DOHH2 (cell line): ENCODE data around the gene RPL41.

Experiments
- H3F3A ChIP-seq: fragments of 200-600 bp; sonication (generic), shearing (Covaris generic); 2 replicates; pipeline ENCODE4 v1.6.0; 2016; ENCODE audit warnings: antibody characterized with exemption, mild to moderate bottlenecking; ENCODE audit not compliant: control insufficient read depth, insufficient read depth
- H3K27ac ChIP-seq: fragments of 200-600 bp; sonication (generic); 2 replicates; pipeline ENCODE4 v1.5.1; 2014; ENCODE audit warnings: low read depth, mild to moderate bottlenecking, low read length, moderate library complexity
- H3K27me3 ChIP-seq: fragments of 200-600 bp; sonication (generic); 2 replicates; pipeline ENCODE4 v1.6.1; 2014; ENCODE audit warnings: mild to moderate bottlenecking, low read length, mixed read lengths; ENCODE audit not compliant: control insufficient read depth
- H3K36me3 ChIP-seq: fragments of 200-600 bp; sonication (generic); 2 replicates; pipeline ENCODE4 v1.6.1; 2014; ENCODE audit warnings: mild to moderate bottlenecking, low read length, moderate library complexity, mixed read lengths; ENCODE audit not compliant: control insufficient read depth
- H3K4me1 ChIP-seq: fragments of 200-600 bp; sonication (generic); 2 replicates; pipeline ENCODE4 v1.6.1; 2014; ENCODE audit warnings: mild to moderate bottlenecking, low read length, mixed read lengths; ENCODE audit not compliant: control insufficient read depth
- H3K4me2 ChIP-seq: fragments of 200-600 bp; sonication (generic); 2 replicates; pipeline ENCODE4 v1.6.0; 2014; ENCODE audit warnings: mild to moderate bottlenecking, low read length, moderate library complexity
- H3K4me3 ChIP-seq: fragments of 200-600 bp; sonication (generic); 2 replicates; pipeline ENCODE4 v1.5.1; 2014; ENCODE audit warnings: mild to moderate bottlenecking, low read length, mixed read lengths
- H3K79me2 ChIP-seq: fragments of 200-600 bp; sonication (generic); 2 replicates; pipeline ENCODE4 v1.6.1; 2014; ENCODE audit warnings: mild to moderate bottlenecking, low read length, mixed read lengths; ENCODE audit not compliant: control insufficient read depth
- H3K9me2 ChIP-seq: fragments of 200-600 bp; sonication (generic); replicated peaks from 2 replicates; pipeline ENCODE4 v1.6.1; 2014; ENCODE audit warnings: mild to moderate bottlenecking, low read length, mixed read lengths; ENCODE audit not compliant: control insufficient read depth
- H3K9me3 ChIP-seq: fragments of 200-600 bp; sonication (generic); 2 replicates; pipeline ENCODE4 v1.6.1; 2014; ENCODE audit warnings: antibody characterized with exemption, low read length, mixed read lengths; ENCODE audit not compliant: control insufficient read depth, insufficient read depth
- H4K20me1 ChIP-seq: fragments of 200-600 bp; sonication (generic); 2 replicates; pipeline ENCODE4 v1.6.0; 2014; ENCODE audit warnings: low read depth, mild to moderate bottlenecking, antibody characterized with exemption, low read length, moderate library complexity; ENCODE audit not compliant: control insufficient read depth, insufficient read depth
- EZH2phosphoT487 ChIP-seq: fragments of 200-600 bp; sonication (generic); IDR thresholded peaks from 2 replicates; pipeline ENCODE4 v1.6.1; 2017; ENCODE audit warnings: borderline replicate concordance, mild to moderate bottlenecking, antibody characterized with exemption, low read length, moderate library complexity, mixed read lengths
- TF ChIP-seq, protein P1 (sequence below): fragments of 200-600 bp; sonication (generic); IDR thresholded peaks from one replicate; pipeline ENCODE4 v1.5.1; 2014; ENCODE audit warnings: antibody characterized with exemption, mild to moderate bottlenecking, low read depth, low read length; ENCODE audit not compliant: poor library complexity, severe bottlenecking

Gene RPL41

GRCh38 chr12:56150563-56150962 is 34.1 kb downstream of the RPL41 start:
- no peaks in the 10 kb centered on the region for H3K9me2 ChIP-seq
- peaks cover 15% of the 10 kb centered on the region for H3F3A ChIP-seq
- peaks cover 24% of the 10 kb centered on the region for H3K4me1 ChIP-seq
- H3K36me3 ChIP-seq = peaks cover 22% of the 10 kb centered on the region
- no peak overlapping the region for H3K4me3 ChIP-seq
- no peak overlapping the region for H3K27ac ChIP-seq
- H3K9me3 ChIP-seq = no peaks in the 10 kb centered on the region
- no peaks in the 10 kb centered on the region for H3K27me3 ChIP-seq
- no peaks in the 10 kb centered on the region for H4K20me1 ChIP-seq
- no peak for TF ChIP-seq EZH2phosphoT487
- TF ChIP-seq, protein P1, sequence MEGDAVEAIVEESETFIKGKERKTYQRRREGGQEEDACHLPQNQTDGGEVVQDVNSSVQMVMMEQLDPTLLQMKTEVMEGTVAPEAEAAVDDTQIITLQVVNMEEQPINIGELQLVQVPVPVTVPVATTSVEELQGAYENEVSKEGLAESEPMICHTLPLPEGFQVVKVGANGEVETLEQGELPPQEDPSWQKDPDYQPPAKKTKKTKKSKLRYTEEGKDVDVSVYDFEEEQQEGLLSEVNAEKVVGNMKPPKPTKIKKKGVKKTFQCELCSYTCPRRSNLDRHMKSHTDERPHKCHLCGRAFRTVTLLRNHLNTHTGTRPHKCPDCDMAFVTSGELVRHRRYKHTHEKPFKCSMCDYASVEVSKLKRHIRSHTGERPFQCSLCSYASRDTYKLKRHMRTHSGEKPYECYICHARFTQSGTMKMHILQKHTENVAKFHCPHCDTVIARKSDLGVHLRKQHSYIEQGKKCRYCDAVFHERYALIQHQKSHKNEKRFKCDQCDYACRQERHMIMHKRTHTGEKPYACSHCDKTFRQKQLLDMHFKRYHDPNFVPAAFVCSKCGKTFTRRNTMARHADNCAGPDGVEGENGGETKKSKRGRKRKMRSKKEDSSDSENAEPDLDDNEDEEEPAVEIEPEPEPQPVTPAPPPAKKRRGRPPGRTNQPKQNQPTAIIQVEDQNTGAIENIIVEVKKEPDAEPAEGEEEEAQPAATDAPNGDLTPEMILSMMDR = no peak
- H3K4me2 ChIP-seq = no peak overlapping the region
- H3K79me2 ChIP-seq = peaks cover 21% of the 10 kb centered on the region

DNA sequence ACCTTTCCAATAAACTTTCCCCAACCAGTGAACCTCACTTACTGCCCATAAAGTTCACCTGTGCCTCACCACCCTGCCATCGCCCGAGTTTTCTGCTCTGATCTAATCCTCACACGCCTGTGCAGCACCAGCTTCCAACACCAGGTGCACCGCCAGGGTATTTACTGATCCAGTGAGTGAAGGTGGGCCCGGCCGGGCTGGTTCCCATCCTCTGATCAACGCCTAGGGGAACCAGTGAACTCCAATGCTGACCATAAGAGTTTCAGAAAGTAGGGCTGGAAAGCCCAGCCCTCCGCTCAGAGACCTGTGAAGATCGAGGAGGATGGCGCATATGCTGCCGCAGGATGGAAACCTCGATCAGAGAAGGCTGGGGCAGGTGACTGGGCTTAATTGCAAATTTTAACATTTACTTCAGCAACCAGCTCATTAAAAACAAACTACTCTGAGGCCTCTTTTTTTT is 35.3 kb downstream of the RPL41 start:
- H4K20me1 ChIP-seq = no peaks in the 10 kb centered on the region
- H3K27ac ChIP-seq = peak overlapping the region; percentile 85
- peak overlapping the region; percentile 98 for H3K4me2 ChIP-seq
- H3K4me1 ChIP-seq = peaks cover 25% of the 10 kb centered on the region
- peaks cover 23% of the 10 kb centered on the region for H3K79me2 ChIP-seq
- H3K9me2 ChIP-seq = no peaks in the 10 kb centered on the region
- H3K27me3 ChIP-seq = no peaks in the 10 kb centered on the region
- H3K4me3 ChIP-seq = peak overlapping the region; percentile 94
- no peaks in the 10 kb centered on the region for H3K9me3 ChIP-seq
- H3K36me3 ChIP-seq = peaks cover 26% of the 10 kb centered on the region
- peaks cover 8% of the 10 kb centered on the region for H3F3A ChIP-seq
- TF ChIP-seq EZH2phosphoT487 = no peak
- TF ChIP-seq, protein P1 = peak; percentile 57

DNA sequence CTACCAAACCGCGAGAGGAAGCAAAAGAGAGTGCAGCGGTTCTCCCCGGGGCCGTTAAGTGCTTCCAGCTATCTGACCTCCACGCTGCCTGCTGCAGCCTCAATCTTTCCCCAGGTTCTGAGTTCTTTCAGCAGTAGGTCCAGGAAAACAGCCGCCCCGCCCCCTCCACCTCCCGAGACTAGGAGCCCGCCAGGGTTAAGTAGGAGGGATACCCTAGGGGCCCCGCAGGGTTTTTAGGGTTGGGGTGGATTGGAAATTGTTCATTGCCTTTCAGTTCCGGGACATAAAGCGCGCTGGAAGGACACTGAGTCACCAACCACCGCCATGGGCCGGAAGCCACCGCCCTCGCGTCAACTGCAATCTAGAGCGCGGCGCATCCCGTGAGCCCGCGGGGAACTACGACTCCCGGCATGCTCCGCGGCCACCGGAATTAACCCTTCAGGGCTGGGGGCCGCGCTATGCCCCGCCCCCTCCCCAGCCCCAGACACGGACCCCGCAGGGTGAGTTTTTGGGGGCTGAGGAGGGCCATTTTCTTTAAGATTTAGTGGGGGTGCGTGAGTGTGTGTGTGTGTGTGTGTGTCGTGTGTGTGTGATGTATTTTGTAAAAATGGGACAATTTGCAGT is 35.8 kb downstream of the RPL41 start, which contains the start of gene MYL6B:
MYL6B (plus strand) TSS at position 456 of the 624 bp plus-strand sequence. CDS start 1,332 bp downstream, outside the sequence.
- no peak for TF ChIP-seq EZH2phosphoT487
- TF ChIP-seq, protein P1 = no peak
- Histone ChIP-seq H4K20me1 (no peaks in the 10 kb centered on the region), H3K4me3 (peak within 1 kb of the TSS; percentile 94), H3K79me2 (peaks cover 28% of the 10 kb centered on the region), H3K27ac (peak within 1 kb of the TSS; percentile 85), H3F3A (peaks cover 5% of the 10 kb centered on the region; the same call in 1 of the 2 replicates), H3K9me3 (no peaks in the 10 kb centered on the region), H3K9me2 (no peaks in the 10 kb centered on the region), H3K4me1 (peaks cover 31% of the 10 kb centered on the region), H3K27me3 (no peaks in the 10 kb centered on the region), H3K4me2 (peak within 1 kb of the TSS; percentile 98), H3K36me3 (peaks cover 26% of the 10 kb centered on the region)
